Smooth muscle cell of the pulmonary artery (primary cell): ENCODE data around the gene SEMA6A. TPM values are rescaled to one million over a fixed set of nuclear protein-coding genes. Genes with fewer than 3 reads are reported as not detected.

Experiments used
- total RNA-seq: library from RNA; depleted of rRNA; stranded (reverse); fragments of >200 nt; gene quantifications from 2 replicates; pipeline ENCODE4 v1.2.3, GENCODE V29; 2014

Gene SEMA6A, protein sequence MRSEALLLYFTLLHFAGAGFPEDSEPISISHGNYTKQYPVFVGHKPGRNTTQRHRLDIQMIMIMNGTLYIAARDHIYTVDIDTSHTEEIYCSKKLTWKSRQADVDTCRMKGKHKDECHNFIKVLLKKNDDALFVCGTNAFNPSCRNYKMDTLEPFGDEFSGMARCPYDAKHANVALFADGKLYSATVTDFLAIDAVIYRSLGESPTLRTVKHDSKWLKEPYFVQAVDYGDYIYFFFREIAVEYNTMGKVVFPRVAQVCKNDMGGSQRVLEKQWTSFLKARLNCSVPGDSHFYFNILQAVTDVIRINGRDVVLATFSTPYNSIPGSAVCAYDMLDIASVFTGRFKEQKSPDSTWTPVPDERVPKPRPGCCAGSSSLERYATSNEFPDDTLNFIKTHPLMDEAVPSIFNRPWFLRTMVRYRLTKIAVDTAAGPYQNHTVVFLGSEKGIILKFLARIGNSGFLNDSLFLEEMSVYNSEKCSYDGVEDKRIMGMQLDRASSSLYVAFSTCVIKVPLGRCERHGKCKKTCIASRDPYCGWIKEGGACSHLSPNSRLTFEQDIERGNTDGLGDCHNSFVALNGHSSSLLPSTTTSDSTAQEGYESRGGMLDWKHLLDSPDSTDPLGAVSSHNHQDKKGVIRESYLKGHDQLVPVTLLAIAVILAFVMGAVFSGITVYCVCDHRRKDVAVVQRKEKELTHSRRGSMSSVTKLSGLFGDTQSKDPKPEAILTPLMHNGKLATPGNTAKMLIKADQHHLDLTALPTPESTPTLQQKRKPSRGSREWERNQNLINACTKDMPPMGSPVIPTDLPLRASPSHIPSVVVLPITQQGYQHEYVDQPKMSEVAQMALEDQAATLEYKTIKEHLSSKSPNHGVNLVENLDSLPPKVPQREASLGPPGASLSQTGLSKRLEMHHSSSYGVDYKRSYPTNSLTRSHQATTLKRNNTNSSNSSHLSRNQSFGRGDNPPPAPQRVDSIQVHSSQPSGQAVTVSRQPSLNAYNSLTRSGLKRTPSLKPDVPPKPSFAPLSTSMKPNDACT
- 0.20 and 0.23 TPM in 2 replicates for total RNA-seq

DNA sequence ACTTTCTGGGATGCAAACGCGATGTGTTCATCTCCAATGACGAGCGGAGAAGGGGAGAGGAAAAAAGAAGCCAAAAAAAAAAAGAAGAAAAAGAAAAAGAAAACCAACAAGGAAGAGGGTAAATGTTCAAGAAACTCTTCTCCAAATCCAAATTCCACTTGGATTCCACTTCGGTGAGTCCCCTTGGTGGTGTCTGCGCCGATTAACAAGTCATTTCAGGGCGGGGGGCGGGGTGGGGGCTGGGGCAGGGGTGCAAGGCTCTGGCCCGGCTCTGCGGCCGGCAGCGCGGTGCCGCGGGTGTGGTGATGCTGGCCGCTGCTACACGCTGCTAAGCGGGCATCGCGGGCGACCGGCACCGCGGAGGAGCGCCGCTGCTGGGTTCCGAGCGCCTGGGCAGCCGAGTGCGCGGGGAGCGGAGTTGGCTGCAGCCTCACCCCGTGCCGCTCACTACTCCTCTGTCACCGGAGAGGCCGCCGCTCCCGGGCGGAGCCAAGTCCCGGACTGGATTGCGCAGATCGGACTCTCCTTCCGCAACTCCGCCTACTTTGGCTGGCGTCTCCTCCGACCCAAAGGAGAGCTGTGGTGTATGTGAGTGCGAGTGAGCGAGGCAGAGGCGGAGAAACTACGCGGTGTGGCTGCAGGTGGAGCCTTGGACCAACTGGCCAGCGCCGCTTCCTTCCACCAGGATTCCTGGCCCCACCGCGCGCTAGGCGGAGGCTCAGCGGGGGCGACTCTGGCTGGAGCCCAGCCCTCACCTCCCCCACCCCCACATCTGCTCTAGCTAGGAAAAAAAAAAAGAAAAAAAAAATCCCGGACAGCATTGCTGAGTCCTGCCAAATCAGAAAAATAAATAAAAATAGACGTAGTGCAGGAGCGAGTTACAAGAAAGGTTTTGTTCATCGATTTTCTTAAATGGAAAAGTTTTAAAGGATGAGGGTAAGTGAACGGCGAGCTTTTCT, at the start of gene SEMA6A:
Gene SEMA6A, minus strand, starts transcription at position 457 of the 959 bp plus-strand sequence. CDS start 69,879 bp downstream, outside the sequence.

